ENCODE data around the gene YWHAQ. TPM values are rescaled to one million over a fixed set of nuclear protein-coding genes. Genes with fewer than 3 reads are reported as not detected.

The YWHAQ gene
- total and polyA plus RNA-seq, 9 of the 15 experiments (the other 6 are each of a cell fraction or from before 2014, with no cell fraction given): 63.1 to 359 (median 203) TPM

DNA sequence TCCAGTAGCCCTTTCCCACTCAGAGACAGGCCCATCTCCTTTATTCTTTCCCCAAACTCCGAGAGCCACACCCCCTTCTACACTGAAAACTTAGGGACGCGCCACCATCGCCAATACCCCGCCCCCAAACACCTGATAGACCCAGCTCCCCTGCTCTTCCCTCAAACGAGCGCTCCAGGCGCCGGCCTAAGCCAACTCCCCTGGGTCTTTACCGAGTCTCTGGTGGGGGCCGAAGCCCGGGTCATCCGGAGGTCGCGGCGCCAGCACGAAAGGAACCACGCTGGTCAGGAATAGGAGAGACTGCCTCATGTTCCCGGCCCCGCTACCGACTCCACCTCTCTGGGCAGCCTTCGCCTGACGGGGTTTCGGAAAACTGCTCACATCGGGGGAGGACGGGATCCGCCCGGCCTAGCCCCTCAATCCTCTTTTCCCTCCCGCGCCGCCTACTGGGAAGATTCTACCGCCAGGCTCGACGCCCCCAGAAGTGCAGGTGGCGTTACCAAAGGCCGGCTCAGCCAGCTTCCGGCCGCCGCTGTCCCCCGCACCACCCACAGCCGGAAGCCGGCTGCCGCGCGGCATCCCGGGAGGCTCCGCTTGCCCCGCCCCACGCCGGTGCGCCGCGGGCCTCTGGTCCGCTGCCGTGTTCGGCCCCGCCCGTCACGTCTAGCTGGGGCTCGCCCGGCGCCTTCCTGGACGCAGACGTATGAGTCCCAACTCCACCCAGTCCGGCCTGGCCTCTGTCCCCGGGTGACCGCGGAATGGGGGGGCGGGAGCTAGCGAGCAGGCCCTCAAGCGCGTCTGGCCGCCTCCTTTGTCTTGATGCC lies 75.3 kb downstream of the YWHAQ start, which contains the start of gene ADAM17 (continued):
- TF ChIP-seq, protein P1, sequence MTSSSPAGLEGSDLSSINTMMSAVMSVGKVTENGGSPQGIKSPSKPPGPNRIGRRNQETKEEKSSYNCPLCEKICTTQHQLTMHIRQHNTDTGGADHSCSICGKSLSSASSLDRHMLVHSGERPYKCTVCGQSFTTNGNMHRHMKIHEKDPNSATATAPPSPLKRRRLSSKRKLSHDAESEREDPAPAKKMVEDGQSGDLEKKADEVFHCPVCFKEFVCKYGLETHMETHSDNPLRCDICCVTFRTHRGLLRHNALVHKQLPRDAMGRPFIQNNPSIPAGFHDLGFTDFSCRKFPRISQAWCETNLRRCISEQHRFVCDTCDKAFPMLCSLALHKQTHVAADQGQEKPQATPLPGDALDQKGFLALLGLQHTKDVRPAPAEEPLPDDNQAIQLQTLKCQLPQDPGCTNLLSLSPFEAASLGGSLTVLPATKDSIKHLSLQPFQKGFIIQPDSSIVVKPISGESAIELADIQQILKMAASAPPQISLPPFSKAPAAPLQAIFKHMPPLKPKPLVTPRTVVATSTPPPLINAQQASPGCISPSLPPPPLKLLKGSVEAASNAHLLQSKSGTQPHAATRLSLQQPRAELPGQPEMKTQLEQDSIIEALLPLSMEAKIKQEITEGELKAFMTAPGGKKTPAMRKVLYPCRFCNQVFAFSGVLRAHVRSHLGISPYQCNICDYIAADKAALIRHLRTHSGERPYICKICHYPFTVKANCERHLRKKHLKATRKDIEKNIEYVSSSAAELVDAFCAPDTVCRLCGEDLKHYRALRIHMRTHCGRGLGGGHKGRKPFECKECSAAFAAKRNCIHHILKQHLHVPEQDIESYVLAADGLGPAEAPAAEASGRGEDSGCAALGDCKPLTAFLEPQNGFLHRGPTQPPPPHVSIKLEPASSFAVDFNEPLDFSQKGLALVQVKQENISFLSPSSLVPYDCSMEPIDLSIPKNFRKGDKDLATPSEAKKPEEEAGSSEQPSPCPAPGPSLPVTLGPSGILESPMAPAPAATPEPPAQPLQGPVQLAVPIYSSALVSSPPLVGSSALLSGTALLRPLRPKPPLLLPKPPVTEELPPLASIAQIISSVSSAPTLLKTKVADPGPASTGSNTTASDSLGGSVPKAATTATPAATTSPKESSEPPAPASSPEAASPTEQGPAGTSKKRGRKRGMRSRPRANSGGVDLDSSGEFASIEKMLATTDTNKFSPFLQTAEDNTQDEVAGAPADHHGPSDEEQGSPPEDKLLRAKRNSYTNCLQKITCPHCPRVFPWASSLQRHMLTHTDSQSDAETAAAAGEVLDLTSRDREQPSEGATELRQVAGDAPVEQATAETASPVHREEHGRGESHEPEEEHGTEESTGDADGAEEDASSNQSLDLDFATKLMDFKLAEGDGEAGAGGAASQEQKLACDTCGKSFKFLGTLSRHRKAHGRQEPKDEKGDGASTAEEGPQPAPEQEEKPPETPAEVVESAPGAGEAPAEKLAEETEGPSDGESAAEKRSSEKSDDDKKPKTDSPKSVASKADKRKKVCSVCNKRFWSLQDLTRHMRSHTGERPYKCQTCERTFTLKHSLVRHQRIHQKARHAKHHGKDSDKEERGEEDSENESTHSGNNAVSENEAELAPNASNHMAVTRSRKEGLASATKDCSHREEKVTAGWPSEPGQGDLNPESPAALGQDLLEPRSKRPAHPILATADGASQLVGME (CRISPR knock-in tag; IDR thresholded peaks at IDR 0.05): peak; percentile 45; the same call in 1 of the 2 replicates
- TF ChIP-seq MYC (IDR thresholded peaks at IDR 0.05; ENCODE audit: low read depth, low read length): peak; percentile 66; the same call in 1 of the 2 replicates
- peak; percentile 80; the same call in 1 of the 2 replicates for TF ChIP-seq MYC (CRISPR knock-in tag; IDR thresholded peaks at IDR 0.05; ENCODE audit: borderline replicate concordance, low read depth)
- TF ChIP-seq, protein P2, sequence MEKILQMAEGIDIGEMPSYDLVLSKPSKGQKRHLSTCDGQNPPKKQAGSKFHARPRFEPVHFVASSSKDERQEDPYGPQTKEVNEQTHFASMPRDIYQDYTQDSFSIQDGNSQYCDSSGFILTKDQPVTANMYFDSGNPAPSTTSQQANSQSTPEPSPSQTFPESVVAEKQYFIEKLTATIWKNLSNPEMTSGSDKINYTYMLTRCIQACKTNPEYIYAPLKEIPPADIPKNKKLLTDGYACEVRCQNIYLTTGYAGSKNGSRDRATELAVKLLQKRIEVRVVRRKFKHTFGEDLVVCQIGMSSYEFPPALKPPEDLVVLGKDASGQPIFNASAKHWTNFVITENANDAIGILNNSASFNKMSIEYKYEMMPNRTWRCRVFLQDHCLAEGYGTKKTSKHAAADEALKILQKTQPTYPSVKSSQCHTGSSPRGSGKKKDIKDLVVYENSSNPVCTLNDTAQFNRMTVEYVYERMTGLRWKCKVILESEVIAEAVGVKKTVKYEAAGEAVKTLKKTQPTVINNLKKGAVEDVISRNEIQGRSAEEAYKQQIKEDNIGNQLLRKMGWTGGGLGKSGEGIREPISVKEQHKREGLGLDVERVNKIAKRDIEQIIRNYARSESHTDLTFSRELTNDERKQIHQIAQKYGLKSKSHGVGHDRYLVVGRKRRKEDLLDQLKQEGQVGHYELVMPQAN (IDR thresholded peaks at IDR 0.05; ENCODE audit: borderline replicate concordance): peak; percentile 95
- TF ChIP-seq ZNF146 (CRISPR knock-in tag; IDR thresholded peaks at IDR 0.05; ENCODE audit: unreplicated experiment): no peak
- TF ChIP-seq, protein P3, sequence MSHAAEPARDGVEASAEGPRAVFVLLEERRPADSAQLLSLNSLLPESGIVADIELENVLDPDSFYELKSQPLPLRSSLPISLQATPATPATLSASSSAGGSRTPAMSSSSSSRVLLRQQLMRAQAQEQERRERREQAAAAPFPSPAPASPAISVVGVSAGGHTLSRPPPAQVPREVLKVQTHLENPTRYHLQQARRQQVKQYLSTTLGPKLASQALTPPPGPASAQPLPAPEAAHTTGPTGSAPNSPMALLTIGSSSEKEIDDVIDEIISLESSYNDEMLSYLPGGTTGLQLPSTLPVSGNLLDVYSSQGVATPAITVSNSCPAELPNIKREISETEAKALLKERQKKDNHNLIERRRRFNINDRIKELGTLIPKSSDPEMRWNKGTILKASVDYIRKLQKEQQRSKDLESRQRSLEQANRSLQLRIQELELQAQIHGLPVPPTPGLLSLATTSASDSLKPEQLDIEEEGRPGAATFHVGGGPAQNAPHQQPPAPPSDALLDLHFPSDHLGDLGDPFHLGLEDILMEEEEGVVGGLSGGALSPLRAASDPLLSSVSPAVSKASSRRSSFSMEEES (CRISPR knock-in tag; IDR thresholded peaks at IDR 0.05): no peak
- no peak for TF ChIP-seq SIX5 (IDR thresholded peaks at IDR 0.05; ENCODE audit: borderline replicate concordance in 1 of 2, insufficient read depth in 1 of 2, low read depth in 1 of 2, low read length in 2 of 2)
- TF ChIP-seq SMARCC2 (IDR thresholded peaks at IDR 0.05; ENCODE audit: low read depth): peak; percentile 42; the same call in 1 of the 2 replicates
- TF ChIP-seq, protein P4, sequence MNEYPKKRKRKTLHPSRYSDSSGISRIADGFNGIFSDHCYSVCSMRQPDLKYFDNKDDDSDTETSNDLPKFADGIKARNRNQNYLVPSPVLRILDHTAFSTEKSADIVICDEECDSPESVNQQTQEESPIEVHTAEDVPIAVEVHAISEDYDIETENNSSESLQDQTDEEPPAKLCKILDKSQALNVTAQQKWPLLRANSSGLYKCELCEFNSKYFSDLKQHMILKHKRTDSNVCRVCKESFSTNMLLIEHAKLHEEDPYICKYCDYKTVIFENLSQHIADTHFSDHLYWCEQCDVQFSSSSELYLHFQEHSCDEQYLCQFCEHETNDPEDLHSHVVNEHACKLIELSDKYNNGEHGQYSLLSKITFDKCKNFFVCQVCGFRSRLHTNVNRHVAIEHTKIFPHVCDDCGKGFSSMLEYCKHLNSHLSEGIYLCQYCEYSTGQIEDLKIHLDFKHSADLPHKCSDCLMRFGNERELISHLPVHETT (CRISPR knock-in tag; conservative IDR thresholded peaks at IDR 0.05 in 1 of 2, IDR thresholded peaks at IDR 0.05 in 1 of 2): peak in 1 of 2 experiments; percentile 94; a peak in 2 of 4 replicates
- TF ChIP-seq TAL1 (IDR thresholded peaks at IDR 0.05): no peak
- TF ChIP-seq, protein P5, sequence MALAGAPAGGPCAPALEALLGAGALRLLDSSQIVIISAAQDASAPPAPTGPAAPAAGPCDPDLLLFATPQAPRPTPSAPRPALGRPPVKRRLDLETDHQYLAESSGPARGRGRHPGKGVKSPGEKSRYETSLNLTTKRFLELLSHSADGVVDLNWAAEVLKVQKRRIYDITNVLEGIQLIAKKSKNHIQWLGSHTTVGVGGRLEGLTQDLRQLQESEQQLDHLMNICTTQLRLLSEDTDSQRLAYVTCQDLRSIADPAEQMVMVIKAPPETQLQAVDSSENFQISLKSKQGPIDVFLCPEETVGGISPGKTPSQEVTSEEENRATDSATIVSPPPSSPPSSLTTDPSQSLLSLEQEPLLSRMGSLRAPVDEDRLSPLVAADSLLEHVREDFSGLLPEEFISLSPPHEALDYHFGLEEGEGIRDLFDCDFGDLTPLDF (CRISPR knock-in tag; IDR thresholded peaks at IDR 0.05): peak; percentile 51; the same call in 1 of the 2 replicates
- TF ChIP-seq HLTF (IDR thresholded peaks at IDR 0.05): peak; percentile 2; the same call in 1 of the 2 replicates
- 0 out of 4 replicates have a peak, but pooled peaks of 1 of the 2 experiments have one; percentile 20 for TF ChIP-seq ARNT (IDR thresholded peaks at IDR 0.05)

All from K562 (cell line).